A204.1 (cell line): ENCODE data around the gene G6PC3.
"Not testable (repeated sequence)": the region's sequence is repeated elsewhere in the genome, so short reads cannot be mapped to it uniquely, and the experiment has no call there.

Experiments
- FAIRE-seq: peaks from 2 replicates; lab custom pipeline; 2012; peaks lifted over from hg19 to GRCh38; lab: Jason Lieb, UNC

Gene G6PC3

GRCh38 chr17:44070455-44071197 lies at the start of gene G6PC3:
TSS of gene G6PC3 (plus strand) at chr17:44070735. CDS start at chr17:44070966, 231 bp downstream.
- FAIRE-seq, result peak; percentile 3

- FAIRE-seq, result not testable (repeated sequence)
Observed at GRCh38 chr17:44021227-44021626, 49.3 kb upstream of the G6PC3 start.

- FAIRE-seq, result no peak
Observed at GRCh38 chr17:44022246-44022645, 48.3 kb upstream of the G6PC3 start.

- FAIRE-seq, result no peak
Observed at GRCh38 chr17:44023545-44024270, 46.8 kb upstream of the G6PC3 start.

GRCh38 chr17:44024271-44024663 lies 46.3 kb upstream of the G6PC3 start:
- FAIRE-seq, result no peak

GRCh38 chr17:44024853-44025252 lies 45.7 kb upstream of the G6PC3 start:
- FAIRE-seq, result no peak

GRCh38 chr17:44029736-44030135 lies 40.8 kb upstream of the G6PC3 start:
- no peak for FAIRE-seq

- no peak for FAIRE-seq
Observed at GRCh38 chr17:44030482-44030881, 40.1 kb upstream of the G6PC3 start.

GRCh38 chr17:44033861-44034408 lies 36.6 kb upstream of the G6PC3 start:
- no peak for FAIRE-seq

GRCh38 chr17:44034688-44035087 lies 35.8 kb upstream of the G6PC3 start:
- not testable (repeated sequence) for FAIRE-seq

- no peak for FAIRE-seq
Observed at GRCh38 chr17:44037471-44037870, 33.1 kb upstream of the G6PC3 start.

- no peak for FAIRE-seq
Observed at GRCh38 chr17:44038604-44039011, 31.9 kb upstream of the G6PC3 start.

GRCh38 chr17:44039829-44040635 lies 30.5 kb upstream of the G6PC3 start:
- no peak for FAIRE-seq

GRCh38 chr17:44043272-44043696 lies 27.3 kb upstream of the G6PC3 start:
- no peak for FAIRE-seq

GRCh38 chr17:44044071-44044470 lies 26.5 kb upstream of the G6PC3 start:
- FAIRE-seq, result no peak

- FAIRE-seq, result no peak
Observed at GRCh38 chr17:44045486-44045885, 25.0 kb upstream of the G6PC3 start.

- FAIRE-seq, result not testable (repeated sequence)
Observed at GRCh38 chr17:44046893-44047292, 23.6 kb upstream of the G6PC3 start.

GRCh38 chr17:44049294-44050060 lies 21.1 kb upstream of the G6PC3 start:
- no peak for FAIRE-seq

GRCh38 chr17:44053125-44053872 lies 17.2 kb upstream of the G6PC3 start:
- no peak for FAIRE-seq

- FAIRE-seq, result no peak
Observed at GRCh38 chr17:44059101-44059892, 11.2 kb upstream of the G6PC3 start.
